Cardiac fibroblast (primary cell): ENCODE results near the gene PRF1.
A peak's percentile ranks its signal among the peaks of the same experiment; 100 is the strongest.

ENCODE experiments used
- DNase-seq, 2 donors: peaks; one replicate each; pipeline versions ENCODE4 v3.0.0 to v3.0.0-alpha.2; 2010; ENCODE audit warnings: low read depth in 2 of 2
- H3K4me3 ChIP-seq, 2 donors: replicated peaks in 1 of 2; 1 replicate in 1 of 2; 2 replicates in 1 of 2; pipeline ENCODE4 v1.5.1; 2011; ENCODE audit warnings: low read depth in 2 of 2, low read length in 2 of 2, mild to moderate bottlenecking in 2 of 2, moderate library complexity in 1 of 2
- TF ChIP-seq, protein P1 (sequence below): IDR thresholded peaks from one replicate; pipeline ENCODE4 v1.5.1; 2011; ENCODE audit warnings: low read depth, mild to moderate bottlenecking, low read length, inconsistent platforms

Gene PRF1

DNA sequence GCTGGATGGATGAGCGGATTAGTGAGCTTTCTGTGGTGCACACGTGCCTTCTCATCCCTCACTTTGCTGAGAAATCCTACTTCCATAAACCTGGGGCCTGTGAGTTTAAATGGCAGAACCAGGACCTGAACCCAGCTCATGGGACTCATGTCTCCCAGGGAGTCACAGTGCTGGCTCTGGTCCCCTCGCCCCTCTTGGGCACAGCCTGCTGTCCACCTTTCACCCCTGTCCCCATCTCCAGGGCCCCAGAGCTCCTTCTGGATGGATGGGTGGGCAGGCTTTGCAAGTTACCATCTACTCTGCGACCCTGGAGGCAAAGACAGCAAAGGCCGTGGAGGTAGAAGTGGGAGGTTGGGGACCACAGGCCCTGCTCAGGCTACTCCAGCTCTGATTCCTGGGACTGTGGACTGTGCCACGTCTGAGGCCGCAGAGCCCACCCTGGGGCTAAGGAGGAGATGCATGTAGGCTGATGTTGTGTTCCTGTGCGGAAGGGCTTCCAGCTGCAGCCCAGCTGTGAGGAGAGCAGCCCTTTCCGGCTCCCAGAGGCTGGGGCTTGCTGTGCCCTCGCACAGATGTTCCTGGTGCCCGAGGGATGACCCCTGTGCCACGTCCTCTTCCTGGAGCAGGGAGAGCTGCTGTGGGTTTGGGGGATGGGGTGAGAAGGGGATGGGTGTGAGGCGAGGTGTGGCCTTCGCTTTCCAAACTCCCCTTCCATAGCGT lies 40.3 kb downstream of the PRF1 start:
- no peak overlapping the region for H3K4me3 ChIP-seq
- no peak for DNase-seq
- TF ChIP-seq, protein P1, sequence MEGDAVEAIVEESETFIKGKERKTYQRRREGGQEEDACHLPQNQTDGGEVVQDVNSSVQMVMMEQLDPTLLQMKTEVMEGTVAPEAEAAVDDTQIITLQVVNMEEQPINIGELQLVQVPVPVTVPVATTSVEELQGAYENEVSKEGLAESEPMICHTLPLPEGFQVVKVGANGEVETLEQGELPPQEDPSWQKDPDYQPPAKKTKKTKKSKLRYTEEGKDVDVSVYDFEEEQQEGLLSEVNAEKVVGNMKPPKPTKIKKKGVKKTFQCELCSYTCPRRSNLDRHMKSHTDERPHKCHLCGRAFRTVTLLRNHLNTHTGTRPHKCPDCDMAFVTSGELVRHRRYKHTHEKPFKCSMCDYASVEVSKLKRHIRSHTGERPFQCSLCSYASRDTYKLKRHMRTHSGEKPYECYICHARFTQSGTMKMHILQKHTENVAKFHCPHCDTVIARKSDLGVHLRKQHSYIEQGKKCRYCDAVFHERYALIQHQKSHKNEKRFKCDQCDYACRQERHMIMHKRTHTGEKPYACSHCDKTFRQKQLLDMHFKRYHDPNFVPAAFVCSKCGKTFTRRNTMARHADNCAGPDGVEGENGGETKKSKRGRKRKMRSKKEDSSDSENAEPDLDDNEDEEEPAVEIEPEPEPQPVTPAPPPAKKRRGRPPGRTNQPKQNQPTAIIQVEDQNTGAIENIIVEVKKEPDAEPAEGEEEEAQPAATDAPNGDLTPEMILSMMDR = no peak

DNA sequence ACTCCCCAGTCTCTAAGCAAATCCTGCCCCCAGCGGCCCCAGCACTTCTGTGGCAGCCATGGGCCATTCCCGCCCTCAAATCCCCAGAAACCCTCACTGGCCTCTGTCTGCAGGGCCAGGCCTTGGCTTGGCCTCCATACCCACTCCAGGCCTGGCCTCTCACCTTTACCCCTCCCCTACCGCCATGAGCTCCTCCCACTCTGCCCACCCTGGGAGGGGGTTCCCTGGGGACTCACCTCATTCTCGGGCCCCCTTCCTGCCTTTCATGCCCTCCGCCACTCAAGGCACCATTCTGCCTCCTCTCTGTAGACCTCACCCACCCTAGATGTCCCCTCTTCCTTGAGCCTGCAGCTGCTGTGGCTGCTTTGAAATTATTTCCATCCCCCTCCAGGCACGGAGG lies 41.0 kb downstream of the PRF1 start:
- TF ChIP-seq, protein P1 = no peak
- H3K4me3 ChIP-seq = no peak overlapping the region
- DNase-seq = no peak

DNA sequence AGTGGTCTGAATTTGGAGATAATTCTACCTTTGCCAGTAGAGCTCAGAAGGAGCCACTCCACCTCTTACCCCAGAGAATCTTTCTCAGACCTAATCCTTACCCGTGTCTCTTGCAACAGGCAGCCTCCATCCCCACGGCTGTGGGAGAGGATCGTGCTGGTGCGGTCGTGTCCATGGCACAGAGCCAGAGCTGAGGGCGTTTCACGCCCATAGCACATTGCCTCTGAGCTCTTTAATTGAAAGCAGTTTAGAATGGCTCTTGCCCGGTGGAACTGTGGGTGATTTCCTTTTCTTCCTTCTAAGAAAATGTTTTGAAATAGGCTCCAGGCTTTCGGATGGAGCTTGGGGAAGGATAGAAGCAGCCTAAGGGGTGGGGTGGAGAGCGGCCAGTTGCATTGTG lies 41.5 kb downstream of the PRF1 start:
- no peak overlapping the region for H3K4me3 ChIP-seq
- DNase-seq = no peak
- TF ChIP-seq, protein P1 = no peak

DNA sequence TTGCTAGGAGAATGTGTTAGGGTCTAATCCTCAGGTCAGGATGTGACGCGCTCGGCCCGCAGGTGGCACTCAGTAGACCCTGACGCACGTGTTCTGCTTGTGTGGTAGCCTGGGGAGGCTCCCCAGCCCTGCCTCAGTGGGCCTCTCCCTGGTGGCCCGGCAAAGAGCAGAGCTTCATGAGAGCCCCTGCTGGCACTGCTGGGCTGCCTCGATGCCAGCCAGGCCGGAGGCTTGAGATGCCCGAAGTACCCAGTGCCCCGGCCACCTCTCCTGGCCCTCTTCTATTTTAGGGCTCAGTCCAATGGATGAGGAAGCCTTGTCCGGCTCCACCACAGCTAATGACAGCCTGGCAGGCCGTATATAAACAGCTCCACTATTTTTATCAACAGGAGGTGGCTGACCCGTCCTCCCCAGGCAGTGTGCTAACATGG lies 42.0 kb downstream of the PRF1 start:
- no peak for DNase-seq
- H3K4me3 ChIP-seq = no peak overlapping the region
- TF ChIP-seq, protein P1 = no peak

DNA sequence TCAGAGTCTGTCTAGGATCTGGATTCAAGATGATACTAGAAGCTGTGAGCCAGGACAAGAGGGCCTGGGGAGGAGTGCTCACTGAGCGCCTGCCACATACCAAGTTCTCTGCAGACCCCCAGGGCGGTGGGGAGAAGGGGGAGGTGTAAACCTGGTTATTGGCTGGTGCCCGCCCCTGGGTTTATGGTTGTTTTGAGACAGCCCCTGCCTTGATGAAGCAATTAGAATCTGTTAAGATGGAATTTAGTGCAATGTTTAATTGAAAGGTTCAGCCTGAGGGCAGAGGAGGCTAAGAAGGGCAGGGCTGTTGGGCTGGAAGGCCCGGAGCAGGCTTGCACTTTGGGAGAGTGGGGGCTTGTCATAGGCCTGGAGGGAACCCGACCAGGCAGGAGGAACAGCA lies 42.7 kb downstream of the PRF1 start:
- H3K4me3 ChIP-seq = no peak overlapping the region
- TF ChIP-seq, protein P1 = no peak
- no peak for DNase-seq

DNA sequence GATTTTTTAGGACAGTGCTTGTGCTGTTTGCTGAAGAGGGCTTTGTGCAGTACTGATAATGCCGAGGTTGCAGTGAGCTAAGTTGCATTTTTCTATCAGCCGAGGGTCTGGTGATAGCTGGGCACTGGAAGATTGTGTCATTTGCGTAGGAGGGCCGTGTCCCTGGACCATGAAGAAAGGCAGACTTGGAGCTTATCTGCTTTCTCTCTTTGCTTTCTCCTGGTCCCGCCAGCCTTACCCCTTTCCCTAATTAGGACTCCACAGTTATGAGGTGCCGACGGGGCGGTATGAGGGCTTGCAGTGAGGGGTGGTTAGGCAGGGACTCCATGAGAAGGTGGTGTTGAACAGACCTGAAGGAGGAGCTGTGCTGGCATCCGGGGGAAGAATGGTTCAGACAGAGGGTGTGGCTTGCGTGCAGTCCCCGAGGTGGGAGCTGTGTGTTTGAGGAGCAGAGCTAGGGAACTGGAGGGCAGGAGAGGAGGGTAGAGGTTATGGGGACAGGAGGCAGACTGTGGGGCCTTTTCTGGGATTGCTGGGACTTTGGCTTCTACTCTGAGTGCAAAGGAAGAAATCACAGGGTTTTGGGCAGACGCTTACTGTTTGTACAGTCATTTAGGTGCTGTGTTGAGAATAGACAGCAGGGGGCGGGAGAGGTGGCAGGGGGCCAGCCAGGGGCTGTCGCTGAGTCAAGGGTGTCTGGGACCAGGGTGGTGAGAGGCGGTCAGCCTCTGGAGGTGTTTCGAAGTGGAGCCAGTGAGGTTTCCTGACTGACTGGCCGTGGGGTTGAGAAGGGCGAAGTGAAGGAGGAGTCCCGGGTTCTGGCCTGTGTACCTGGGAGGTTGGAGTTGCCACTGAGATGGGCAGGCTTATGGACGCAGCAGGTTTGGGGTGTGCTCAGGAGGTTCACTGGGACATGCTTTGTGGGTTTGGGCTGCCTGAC lies 43.4 kb downstream of the PRF1 start:
- H3K4me3 ChIP-seq = no peak overlapping the region
- peak; percentile 54 to 66 for DNase-seq
- TF ChIP-seq, protein P1 = peak; percentile 35
